Measurements from ENCODE around the gene HCAR3.
"Not testable (repeated sequence)": the region's sequence is repeated elsewhere in the genome, so short reads cannot be mapped to it uniquely, and the experiment has no call there.

The HCAR3 gene

DNA sequence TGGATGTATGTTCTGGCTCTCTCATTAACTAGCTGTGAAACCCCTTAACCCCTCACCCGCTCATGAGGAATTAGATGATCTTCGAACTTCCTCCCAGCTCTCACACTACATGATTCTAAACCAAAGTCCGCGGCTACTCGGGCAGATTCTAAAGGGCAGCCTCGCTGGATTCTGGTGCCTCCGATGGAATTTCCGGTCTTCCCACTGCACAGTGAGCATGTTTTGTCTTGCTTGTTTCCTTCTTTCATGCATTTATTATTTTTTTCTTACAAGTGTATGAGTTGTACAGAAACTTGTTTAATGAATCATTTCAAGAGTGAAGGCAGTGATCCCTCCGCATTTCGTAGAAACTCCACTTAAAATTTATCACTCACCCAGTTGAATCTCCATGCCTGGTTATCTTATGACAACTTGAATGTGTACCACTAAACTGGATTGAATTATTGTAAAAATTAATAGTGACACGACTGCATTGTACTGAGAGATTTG, 4.5 kb upstream of the HCAR3 start:
- DNase-seq (ENCODE audit: low spot score), result no peak

DNA sequence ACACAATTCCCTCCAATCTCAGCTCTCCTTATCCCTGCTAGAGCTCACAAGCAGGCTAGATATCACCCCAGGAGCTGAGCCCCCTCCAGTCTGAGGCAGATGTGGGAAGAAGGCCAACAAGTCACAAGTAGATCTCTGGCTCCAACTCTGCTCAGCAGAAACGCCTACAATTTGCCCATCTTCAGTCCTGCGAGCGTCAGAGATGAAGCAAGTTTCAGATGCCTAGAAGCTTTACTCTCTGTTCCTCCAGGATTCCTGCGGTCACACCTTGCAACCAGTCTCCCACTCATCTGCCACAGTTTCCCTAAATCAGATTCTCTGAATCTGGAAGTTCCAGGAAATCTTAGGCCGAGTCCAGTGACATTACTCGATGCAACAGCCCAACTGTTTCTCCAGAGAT, 1.4 kb downstream of the HCAR3 start:
- not testable (repeated sequence) for DNase-seq (ENCODE audit: low spot score)

DNA sequence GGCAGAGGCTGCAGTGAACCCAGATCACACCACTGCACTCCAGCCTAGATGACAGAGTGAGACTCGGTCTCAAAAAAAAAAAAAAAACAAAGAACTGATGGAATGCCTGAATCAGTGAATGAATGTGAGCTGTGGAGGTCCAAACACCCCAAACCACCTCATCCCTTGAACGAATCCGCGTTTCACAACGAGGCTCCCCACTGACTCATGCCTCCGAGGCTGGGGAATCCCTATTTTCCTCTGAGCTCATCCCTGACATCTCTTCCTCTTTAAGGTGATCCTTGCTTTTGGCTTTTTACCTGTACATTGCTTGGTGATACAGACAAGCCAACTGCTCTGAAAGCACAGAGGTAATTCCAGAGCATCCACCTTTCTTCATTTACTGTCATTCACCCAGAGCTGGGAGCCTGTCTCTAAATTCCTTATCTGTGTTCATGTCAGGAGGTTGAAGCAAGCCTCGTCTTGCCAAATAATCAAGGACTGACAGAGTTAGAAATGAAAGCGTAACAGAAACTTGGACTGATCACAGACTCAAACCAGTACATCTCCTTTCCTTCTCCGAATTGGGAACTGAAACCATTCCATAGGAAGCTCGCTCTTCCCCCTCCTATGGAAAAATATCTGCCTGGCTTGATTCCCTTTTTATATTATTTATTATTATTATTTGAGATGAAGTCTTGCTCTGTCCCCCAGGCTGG, 3.0 kb downstream of the HCAR3 start:
- DNase-seq (ENCODE audit: low spot score), result not testable (repeated sequence)

DNA sequence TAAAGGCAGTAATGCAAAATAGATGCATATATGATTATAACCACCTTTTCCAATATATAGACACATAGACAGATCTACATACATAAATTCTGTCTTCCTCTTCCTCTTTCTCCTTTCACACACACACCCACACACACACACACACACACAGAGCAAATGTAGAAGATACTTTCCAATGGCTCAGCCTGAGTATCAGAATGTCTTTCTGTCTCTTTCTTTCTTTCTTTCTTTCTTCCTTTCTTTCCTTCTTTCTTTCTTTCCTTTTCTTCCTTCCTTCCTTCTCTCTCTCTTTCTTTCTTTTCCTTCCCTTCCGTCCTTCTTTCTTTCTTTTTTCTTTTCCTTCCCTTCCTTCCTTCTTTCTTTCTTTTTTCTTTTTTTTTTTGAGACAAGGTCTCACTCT, 5.3 kb downstream of the HCAR3 start:
- DNase-seq (ENCODE audit: low spot score), result not testable (repeated sequence)

DNA sequence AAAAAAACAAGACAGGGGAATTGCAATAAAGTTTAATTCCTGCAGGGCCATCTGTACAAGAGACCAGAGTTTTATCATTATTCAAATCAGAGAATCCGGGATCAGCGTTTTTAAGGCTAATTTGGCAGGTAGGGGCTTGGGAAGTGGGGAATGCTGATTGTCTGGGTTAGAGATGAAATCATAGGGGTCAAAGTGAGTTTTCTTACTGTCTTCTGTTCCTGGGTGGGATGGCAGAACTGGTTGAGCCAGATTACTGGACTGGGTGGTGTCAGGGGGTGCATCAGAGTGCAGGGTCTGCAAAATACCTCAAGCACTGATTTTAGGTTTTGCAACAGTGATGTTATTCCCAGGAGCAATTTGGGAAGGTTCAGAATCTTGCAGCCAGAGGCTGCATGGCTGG, 6.3 kb downstream of the HCAR3 start:
- DNase-seq (ENCODE audit: low spot score), result not testable (repeated sequence)

DNA sequence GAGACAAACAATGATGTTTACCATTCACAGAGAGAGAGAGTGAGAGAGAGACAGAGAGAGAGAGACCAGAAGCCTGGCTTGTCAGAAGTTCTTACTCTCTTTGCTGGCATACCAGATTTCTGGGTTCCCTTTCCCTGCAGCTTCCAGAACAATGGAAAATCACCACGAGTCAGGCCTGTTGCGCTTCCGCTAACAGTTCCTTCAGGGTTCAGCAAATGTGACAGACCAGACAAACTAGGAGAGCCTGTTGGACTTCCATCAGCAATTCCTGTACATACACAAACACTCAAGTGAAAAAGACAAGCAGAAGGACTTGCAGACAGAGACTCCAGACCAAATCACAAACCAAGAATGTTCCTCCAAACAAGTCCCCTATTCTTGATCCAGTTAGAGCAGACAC, 7.3 kb downstream of the HCAR3 start:
- DNase-seq (ENCODE audit: low spot score), result not testable (repeated sequence)

DNA sequence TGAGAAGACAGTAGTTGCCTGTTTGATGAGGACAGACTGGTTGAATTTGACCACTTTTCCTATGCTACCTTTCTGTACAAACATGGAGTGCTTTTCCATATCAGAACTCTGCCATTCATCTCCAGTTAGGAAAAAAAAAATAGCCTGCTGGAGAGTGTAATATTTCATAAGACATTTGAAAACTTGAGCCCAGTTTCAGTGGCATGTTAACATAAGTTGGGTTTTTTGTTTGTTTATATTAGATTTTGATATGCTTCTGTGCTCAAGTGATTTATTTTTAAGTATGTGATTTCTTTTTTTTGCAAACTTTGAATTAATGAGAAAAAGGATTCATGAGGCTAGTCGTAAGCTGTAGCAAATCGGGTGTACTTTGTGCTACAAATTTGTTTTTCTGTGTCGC, 12.8 kb downstream of the HCAR3 start:
- not testable (repeated sequence) for DNase-seq (ENCODE audit: low spot score)

DNA sequence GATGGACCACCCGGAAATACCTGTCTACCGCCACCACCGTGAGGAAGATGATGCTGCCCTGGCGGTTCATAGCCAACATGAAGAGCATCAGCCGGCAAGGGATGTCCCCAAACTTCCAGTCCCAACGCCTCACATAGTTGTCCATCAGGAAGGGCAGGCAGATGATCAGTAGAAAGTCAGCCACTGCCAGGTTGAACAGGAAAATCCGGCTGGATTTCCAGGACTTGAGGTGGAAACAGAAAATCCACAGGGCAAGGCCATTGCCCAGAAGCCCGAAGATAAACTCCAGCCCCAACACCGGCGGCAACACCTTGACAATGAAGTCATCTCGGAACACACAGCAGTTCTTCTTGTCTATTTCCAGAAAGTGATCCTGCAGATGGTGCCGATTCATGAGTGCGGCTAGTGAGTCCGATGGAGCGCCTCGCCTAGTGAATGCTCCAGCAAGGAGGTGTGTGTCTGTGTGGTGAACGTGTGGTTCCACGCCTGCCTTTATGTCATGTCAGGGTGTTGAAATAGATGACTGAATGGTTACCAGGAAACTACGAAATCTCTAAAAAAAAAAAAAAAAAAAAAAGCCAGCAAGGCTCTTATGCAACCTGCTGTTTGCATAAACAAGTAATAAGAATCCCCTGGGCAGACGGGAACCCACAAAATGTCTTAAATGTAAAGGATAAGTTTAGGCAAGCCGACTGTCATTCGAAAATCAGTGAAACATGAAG, 13.6 kb downstream of the HCAR3 start, which contains the start of gene HCAR2:
TSS of gene HCAR2 (minus strand) at position 468 of the 722 bp plus-strand sequence. CDS start at position 394, 74 bp downstream.
- not testable (repeated sequence) for DNase-seq (ENCODE audit: low spot score)

DNA sequence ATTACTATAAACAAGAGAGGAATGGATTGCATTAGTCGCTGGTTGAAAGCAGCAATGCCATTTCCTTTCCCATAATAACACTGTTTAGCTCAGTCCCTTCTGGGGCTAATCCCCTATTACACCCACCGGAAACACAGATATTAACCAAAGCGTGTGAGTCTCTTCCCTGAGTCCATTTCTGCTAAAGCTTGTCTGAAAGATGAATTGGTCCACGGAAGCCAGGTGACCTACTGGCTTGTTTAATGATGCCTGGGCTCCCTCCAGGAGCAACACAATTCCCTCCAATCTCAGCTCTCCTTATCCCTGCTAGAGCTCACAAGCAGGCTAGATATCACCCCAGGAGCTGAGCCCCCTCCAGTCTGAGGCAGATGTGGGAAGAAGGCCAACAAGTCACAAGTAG, 15.1 kb downstream of the HCAR3 start:
- DNase-seq (ENCODE audit: low spot score), result not testable (repeated sequence)

DNA sequence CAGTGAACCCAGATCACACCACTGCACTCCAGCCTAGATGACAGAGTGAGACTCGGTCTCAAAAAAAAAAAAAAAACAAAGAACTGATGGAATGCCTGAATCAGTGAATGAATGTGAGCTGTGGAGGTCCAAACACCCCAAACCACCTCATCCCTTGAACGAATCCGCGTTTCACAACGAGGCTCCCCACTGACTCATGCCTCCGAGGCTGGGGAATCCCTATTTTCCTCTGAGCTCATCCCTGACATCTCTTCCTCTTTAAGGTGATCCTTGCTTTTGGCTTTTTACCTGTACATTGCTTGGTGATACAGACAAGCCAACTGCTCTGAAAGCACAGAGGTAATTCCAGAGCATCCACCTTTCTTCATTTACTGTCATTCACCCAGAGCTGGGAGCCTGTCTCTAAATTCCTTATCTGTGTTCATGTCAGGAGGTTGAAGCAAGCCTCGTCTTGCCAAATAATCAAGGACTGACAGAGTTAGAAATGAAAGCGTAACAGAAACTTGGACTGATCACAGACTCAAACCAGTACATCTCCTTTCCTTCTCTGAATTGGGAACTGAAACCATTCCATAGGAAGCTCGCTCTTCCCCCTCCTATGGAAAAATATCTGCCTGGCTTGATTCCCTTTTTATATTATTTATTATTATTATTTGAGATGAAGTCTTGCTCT, 16.4 kb downstream of the HCAR3 start:
- not testable (repeated sequence) for DNase-seq (ENCODE audit: low spot score)

DNA sequence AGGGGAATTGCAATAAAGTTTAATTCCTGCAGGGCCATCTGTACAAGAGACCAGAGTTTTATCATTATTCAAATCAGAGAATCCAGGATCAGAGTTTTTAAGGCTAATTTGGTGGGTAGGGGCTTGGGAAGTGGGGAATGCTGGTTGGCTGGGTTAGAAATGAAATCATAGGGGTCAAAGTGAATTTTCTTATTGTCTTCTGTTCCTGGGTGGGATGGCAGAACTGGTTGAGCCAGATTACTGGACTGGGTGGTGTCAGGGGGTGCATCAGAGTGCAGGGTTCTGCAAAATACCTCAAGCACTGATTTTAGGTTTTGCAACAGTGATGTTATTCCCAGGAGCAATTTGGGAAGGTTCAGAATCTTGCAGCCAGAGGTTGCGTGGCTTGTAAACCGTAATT, 19.7 kb downstream of the HCAR3 start:
- DNase-seq (ENCODE audit: low spot score), result not testable (repeated sequence)

DNA sequence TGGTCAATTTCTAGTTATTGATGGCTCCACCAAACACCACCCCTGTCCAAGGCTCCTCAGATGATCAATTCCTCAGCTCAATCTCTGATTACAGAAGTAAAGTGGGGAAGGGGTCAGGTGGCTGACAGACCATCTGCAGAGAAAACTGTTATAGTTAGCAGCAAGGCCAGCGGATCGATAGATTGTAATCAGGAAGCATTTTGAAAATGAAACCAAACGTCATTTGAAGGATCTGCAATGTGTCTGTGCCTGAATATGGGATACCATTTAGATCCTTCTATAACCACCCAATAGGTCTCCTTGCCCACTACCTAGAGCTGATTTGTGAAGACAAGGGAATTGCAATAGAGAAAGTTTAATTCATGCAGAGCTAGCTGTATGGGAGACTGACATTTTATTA, 25.0 kb downstream of the HCAR3 start:
- no peak for DNase-seq (ENCODE audit: low spot score)

DNA sequence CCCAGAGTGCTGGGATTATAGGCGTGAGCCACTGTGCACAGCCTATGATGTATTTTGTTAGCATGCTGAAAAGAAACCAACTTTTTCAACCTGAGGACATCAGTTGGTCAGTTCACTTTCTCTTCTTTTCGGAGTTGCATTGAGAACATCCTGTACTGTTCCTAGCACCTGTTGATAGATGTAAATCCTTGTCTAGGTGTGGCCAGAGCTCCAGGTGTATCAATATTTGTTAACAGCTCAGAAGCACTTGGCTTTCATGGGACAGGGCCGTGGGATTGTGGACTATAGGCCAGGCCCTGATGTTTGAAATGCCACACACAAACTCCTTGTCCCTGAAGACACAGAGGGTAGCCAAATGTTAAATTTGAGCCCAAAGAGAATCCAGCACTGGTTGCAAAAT, 28.3 kb downstream of the HCAR3 start:
- no peak for DNase-seq (ENCODE audit: low spot score)

DNA sequence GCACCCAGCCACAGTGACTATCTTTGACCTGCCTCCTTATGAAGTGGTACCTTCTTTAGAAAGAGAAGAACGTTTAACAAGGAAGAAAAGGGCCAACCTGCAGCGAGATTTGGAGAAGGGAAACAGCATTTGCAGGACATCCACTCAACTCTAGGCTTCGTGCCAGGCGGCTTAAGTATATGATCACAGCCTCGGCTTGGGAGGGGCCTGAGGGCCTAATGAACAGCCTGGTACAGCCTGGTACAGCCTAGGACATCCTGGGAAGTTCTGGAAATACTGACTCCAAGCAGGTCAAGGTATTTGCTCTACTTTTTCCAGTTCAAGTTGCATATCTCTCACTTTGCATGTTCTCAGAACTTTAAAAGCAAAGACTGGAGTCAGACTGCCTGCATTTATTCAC, 29.5 kb downstream of the HCAR3 start:
- no peak for DNase-seq (ENCODE audit: low spot score)

DNA sequence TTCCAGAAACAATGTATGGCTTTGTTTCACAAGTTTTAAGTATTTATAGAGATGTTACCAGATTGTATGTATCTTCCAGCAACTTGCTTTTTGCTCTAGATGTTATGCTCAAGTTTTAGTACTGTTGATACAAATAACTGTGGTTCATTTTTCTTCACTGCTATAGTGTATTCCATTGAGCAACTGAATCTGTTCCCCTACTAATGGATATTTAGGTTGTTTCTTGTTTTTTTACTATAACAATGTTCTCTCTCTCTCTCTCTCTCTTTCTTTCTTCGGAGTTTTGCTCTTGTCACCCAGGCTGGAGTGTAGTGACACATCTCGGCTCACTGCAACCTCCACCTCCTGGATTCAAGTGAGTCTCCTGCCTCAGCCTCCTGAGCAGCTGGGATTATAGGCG, 30.1 kb downstream of the HCAR3 start:
- DNase-seq (ENCODE audit: low spot score), result no peak

DNA sequence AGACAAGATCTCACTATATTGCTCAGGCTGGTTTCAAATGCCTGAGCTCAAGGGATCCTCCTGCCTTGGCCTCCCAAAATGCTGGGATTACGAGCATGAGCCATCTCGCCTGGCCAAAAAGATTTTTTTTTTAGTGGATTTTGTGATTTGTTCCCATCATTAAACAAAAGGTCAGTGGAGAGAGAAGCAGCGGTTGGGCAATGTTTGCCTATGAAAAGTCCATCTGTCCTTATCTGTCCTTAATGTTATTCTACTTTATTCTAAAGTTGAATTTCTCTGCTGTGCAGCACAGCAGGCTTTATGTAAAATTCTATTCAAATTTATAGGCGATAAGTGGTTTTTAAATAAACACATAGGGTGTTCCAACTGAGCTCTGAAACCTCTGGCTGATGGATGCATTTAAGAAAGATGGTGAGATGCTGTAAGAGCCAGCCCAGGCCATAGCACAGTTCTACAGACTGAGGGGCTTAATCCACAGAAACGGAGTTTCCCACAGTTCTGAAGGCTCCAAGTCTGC, 32.3 kb downstream of the HCAR3 start:
- DNase-seq (ENCODE audit: low spot score), result no peak

DNA sequence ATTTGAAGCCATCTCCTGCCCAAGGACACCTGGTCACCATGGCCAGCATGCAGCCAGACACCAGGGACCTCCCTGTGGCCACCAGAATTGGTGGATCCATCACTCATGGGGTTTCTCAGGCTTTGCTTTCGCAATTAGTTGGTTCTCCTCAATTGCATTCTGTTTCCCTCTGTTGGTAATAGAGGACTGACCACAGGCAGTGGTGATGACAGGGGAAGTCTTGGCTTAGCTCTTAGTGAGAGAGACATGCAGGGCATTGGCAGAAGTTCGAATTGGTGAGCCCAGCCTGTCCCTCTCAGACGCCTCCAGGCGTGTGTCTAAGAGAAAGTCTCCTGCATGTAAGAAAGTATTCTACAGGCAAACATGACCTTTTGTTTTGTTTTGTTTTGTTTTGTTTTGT, 34.8 kb downstream of the HCAR3 start:
- no peak for DNase-seq (ENCODE audit: low spot score)

DNA sequence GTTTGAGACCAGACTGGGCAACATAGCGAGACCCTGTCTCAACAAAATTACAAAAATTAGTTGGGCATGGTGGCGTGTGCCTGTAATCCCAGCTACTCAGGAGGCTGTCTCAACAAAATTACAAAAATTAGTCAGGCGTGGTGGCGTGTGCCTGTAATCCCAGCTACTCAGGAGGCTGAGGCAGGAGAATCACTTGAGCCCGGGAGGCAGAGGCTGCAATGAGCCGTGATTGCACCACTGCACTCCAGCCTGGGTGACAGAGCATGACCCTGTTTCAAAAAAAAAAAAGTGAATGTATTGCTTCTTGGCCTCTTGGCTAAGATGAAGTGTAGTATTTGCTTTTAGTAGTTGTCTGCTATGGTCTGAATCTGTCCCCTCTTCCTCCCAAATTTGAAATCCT, 35.6 kb downstream of the HCAR3 start:
- DNase-seq (ENCODE audit: low spot score), result not testable (repeated sequence)

DNA sequence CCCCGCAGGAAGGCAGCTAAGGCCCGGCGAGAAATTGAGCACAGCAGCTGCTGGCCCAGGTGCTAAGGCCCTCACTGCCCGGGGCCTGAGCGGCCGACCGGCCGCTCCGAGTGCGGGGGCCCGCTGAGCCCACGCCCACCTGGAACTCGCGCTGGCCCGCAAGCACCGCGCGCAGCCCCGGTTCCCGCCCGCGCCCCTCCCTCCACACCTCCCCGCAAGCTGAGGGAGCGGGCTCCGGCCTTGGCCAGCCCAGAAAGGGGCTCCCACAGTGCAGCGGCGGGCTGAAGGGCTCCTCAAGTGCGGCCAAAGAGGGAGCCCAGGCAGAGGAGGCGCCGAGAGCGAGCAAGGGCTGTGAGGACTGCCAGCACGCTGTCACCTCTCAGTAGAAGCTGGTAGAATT, 39.8 kb downstream of the HCAR3 start:
- DNase-seq (ENCODE audit: low spot score), result not testable (repeated sequence)

DNA sequence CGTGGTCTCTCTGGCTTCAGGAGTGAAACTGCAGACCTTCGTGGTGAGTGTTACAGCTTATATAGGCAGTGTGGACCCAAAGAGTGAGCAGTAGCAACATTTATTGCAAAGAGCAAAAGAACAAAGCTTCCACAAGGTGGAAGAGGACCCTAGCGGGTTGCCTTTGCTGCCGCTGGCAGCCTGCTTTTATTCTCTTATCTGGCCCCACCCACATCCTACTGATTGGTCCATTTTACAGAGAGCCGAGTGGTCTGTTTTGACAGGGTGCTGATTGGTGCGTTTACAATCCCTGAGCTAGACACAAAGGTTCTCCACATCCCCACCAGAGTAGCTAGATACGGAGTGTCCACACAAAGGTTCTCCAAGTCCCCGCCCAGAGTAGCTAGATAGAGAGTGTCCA, 40.6 kb downstream of the HCAR3 start:
- not testable (repeated sequence) for DNase-seq (ENCODE audit: low spot score)

DNA sequence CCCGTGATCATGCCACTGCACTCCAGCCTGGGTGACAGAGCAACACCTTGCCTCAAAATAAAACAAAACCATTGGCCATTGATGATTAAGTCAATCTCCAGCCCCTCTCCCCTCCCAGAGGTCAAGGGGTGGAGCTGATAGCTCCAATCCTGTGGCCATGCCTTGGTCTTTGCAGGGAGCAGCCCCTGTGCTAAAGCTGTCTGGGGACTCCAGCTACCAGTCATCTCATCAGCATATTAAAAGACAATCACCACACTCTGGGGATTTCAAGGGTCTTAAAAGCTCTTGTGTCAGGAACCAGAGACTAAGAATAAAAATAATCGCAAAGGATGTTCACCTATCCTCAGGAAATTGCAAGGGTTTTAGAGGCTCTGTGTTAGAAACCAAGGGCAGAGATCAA, 44.1 kb downstream of the HCAR3 start:
- DNase-seq (ENCODE audit: low spot score), result no peak

DNA sequence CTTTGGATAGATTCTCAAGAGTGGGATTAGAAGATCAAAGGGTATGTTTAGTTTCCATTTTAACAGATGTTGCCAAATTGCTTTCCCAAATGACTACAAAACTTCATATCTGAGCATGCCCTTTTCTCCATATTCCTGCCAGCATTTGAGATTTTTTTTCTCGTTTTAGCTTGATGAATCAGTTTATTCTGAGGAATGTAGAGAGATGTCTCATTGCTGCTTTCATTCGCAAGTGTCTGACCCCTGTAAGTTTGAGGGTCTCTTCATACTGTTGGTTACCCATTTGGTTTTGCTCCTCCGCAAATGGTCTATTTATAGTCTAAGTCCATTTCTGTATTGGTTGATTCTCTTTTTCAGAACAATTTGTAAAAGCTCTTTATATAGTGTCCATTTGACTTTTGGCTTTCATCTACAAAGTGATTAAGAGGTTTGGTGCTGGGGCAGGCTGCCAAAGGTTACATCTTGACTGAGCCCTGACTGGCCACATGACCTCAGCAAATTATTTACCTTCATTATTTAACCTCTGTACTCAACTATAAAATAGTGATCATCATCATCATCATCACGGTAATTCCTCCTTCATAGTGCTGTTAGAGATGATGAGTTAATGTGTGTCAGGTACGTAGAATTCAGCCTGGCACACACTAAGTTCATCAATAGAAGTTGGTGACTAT, 47.1 kb downstream of the HCAR3 start:
- DNase-seq (ENCODE audit: low spot score), result no peak

Measured in ecto neural progenitor cell (in vitro differentiated cells).